Loucy (cell line): ENCODE data around the gene PEA15.

Source experiments
- EZH2phosphoT487 ChIP-seq: fragments of 200-600 bp; IDR thresholded peaks from 2 replicates; pipeline ENCODE4 v1.6.1; 2018; ENCODE audit warnings: antibody characterized with exemption, mild to moderate bottlenecking, moderate library complexity, borderline replicate concordance
- TF ChIP-seq, protein P1 (sequence below): fragments of 200-600 bp; sonication (generic); conservative IDR thresholded peaks from 2 replicates; pipeline ENCODE4 v1.5.1; 2014; ENCODE audit warnings: mild to moderate bottlenecking, antibody characterized with exemption, low read length

DNA sequence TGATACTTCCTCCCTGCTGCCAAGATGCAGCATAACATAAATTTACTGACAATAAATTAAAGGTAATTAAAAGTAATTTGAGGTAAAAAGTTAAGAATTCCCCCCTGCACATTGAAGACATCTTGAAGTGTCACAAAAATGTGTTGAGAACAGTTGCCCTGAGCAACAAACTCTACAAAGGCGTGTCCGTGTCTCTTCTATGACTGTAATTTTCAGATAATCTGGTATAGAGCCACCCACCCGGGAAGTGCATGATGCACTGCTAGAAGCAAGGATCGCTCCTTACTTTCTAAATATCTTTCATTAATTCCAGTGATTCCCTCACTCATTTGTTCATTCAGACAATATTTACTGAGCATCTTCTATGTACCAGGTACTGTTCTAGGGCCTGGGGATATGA is 25.8 kb upstream of the PEA15 start:
- TF ChIP-seq, protein P1, sequence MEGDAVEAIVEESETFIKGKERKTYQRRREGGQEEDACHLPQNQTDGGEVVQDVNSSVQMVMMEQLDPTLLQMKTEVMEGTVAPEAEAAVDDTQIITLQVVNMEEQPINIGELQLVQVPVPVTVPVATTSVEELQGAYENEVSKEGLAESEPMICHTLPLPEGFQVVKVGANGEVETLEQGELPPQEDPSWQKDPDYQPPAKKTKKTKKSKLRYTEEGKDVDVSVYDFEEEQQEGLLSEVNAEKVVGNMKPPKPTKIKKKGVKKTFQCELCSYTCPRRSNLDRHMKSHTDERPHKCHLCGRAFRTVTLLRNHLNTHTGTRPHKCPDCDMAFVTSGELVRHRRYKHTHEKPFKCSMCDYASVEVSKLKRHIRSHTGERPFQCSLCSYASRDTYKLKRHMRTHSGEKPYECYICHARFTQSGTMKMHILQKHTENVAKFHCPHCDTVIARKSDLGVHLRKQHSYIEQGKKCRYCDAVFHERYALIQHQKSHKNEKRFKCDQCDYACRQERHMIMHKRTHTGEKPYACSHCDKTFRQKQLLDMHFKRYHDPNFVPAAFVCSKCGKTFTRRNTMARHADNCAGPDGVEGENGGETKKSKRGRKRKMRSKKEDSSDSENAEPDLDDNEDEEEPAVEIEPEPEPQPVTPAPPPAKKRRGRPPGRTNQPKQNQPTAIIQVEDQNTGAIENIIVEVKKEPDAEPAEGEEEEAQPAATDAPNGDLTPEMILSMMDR: no peak
- TF ChIP-seq EZH2phosphoT487: no peak
